Superior temporal gyrus (tissue), 1 donor: ENCODE data around the gene ST7.
A peak's percentile ranks its signal among the peaks of the same experiment; 100 is the strongest.

Experiments used
- DNase-seq: peaks from one replicate; pipeline ENCODE4 v3.0.0-alpha.2; 2016; ENCODE audit errors: extremely low spot score

The ST7 gene

DNA sequence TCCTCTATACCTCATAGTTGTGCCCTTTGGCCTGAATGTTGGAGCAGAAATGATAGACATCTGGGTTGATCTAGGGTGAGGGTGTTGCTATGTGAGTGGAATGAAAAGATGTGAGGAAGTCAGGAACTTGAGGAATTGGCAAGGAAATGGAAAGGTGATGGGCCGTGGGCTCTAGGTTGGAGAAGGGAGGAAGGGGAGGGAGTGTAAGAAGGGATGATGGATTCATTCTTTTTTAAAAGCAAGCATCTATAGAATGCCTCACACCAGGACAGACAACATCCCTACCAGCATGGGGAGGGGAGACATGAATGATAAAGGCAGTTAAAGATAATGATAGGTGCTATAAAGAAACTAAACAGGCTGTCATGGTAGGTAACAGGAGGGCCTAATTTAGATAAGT lies 201.4 kb downstream of the ST7 start:
- DNase-seq: no peak

DNA sequence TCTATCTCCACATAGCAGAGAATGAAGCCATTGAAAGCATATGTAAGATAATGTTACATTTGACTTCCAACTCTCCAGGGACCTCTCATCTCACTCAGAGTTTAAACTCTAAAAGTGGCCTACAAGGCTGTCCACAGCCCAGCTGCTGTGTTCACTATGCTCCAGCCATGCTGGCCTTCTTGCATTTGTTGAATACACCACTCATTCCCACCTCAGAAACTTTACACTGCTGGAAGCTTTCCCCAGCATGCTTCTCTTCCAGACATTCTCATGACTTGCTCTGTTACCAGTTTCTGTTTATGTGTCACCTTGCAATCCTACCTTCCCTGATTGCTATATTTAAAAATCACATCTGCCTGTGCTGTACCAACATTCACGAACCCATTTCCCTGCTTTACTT lies 202.4 kb downstream of the ST7 start:
- no peak for DNase-seq

DNA sequence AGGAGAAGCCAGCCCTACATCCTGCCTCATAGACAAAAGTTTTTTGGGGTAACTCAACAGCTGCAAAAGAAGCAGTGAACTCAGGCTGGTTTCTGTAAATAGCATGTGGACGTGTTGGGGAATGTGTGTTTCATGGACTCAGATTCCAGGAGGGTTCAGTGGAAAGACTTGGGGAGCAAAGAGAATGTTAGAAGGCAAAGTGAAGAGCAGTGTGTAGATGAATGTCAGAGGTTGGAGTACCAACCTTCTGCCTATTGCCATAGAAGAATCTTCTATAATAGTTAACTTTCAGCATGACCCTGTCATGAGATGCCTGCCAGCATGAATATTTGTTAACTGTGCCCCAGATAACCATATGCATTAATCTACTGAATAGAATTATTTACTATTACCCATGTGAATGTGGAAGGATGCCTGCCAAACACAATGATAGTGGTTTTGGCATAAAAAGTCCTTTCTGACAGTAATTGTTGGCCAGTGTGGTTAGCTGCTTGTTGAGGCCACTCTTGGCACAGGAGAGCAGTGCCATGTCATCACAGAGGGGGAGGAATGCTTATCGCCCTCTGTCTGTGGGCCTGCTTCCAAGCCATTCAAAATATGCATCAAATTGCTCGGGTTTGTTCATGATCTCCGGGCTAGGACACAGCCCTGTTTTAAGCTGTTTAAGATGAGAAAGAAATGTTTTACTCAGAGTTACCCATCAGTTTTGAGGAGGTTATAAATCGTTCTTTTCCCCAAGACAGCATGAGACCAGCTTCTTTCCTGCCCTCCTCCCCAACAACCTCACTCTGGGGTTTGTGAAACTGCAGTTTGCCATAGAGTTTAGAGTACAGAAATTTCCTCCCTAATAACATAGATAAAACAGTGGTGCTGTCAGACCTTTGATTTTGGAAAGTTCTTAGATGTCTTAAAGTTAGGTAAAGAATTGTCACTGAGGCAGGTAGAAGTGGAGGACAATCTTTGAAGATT lies 204.2 kb downstream of the ST7 start:
- DNase-seq: peak; percentile 90

DNA sequence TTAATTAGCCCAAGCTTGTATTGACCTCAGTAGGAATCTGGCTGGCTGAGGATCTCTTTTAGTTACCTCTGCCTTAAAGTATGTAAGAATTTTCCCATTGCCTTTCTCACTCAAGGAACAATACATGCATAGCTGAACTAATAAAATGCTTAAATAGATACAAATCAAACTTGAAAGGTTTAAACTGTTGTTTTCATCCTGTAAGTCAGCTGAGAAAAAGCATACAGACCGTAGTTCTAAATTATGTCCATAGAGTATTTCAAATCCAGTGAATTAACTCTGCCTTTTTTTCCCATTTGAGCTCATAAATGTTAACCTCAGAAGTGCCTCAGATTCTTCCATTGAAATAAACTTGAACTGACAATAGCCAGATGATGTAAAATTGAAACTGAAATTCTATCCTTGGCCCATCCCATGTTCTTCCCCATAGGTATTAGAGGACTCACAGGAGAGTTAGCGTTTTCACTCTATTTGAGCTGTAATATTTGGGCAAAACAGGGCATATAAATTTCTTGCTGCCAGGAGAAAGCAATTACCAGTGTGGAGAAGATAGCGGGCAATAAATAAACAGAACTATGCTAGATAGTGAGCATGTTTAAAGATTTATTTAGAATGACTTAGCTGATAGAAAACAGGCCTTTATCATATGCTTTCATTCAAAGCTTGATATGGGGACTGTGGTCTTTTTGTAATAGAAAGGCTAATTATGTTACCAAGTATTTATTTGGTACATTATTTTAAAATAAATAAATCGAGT lies 205.8 kb downstream of the ST7 start:
- DNase-seq: no peak

DNA sequence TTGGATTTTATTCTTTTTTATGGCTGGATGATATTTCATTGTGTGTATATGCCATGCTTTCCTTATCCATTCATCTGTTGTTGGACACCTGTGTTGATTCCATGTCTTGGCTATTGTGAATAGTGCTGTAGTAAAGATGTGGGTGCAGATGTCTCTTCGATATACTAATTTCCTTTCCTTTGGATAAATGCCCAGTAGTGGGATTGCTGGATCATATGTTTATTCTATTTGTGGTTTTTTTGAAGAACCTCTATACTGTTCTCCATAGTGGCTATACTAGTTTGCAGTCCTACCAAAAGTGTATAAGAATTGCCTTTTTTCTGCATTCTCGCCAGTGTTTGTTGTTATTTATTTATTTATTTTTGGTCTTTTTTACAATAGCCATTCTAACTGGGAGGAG lies 209.8 kb downstream of the ST7 start:
- DNase-seq: no peak

DNA sequence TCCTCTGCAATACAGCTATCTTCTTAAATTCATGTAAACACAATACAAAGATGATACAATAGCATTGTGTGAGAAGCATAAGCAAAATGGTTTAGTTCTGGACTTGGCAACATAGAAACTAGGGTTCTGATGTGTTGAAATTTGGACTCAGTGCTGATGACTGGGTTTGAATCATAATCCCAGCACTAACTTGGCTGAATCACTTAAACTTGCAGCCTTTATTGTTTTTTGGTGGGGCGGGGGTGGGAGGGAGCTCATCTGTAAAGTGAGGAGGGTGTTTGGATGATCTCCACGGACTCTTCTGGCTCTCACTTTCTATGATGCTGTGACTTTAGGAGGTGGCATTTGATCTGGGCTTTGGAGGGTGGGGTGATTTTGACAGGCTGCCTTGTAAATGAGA lies 211.3 kb downstream of the ST7 start:
- no peak for DNase-seq

DNA sequence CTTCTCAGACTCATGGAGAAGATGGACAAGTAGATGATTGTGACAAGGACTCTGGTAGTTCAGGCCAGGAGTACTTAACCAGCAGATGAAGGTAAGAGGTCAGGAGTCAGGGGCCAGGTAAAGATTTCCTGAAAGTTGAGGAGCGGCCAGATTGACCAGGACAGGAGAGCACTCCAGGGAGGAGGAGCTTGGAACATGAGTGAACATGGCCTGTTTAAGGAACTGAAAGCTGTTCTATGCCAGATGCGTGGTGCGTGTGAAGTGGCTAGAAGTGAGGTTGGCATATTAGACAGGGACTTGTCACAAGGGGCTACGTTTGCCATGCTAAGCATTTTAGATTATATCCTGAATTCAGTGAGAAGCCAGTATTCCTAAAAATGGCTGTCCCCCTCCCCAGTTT lies 212.4 kb downstream of the ST7 start:
- DNase-seq: no peak

DNA sequence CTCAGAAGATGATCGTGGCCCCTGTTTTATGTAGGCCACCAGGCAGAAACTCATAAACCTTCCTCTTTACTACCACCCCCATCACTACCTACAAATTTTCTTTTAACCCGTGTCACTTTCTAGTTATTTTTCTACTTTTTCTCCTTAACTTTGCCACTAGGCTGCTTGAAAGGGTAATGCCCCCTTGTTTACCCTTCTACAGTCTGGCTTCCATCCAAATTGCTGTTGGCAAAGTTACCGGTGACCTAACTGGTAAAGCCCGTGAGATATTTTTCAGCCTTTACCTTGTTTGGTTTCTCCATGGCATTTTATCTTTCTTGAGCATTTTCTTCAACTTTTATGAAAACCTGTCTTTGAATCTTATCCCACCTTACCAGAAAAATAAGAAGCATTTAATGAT lies 216.6 kb downstream of the ST7 start:
- DNase-seq: no peak

DNA sequence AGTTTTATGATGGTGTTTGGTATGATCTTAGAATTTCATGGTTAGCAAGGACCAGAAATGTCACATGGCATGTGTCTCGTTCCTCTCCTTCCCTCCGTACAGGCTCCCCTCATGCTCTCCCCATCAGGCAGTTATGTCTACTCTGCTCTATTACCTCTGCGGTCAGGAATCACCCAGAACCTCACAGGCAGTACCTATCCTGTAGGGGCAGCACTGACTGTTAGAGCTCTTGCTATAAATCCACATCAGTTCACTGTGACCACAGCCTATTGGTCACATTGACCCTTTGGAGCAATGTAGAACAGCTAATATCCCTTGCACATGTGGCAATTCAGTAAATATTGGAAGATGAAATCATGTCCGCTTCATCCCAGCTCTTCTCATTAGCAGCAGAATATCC lies 217.8 kb downstream of the ST7 start:
- DNase-seq: no peak

DNA sequence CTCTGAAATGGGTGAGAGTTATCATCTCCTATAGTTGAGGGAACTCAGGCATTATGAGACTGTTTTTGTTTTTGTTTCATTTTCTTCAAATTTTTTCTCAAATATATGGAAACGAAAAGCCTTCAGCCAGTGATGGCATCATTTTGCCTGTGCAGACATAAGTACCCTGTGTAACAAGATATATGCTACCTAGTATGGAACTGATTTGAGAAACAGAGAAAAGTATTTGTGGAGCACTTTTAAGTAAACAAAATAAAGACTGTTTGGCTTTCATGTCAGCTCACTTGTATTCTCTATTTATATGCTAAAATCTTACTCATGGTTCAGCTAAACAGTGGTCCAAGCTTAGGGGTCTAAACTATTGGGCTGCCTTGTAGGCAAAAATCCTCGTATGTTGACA lies 219.0 kb downstream of the ST7 start:
- no peak for DNase-seq

DNA sequence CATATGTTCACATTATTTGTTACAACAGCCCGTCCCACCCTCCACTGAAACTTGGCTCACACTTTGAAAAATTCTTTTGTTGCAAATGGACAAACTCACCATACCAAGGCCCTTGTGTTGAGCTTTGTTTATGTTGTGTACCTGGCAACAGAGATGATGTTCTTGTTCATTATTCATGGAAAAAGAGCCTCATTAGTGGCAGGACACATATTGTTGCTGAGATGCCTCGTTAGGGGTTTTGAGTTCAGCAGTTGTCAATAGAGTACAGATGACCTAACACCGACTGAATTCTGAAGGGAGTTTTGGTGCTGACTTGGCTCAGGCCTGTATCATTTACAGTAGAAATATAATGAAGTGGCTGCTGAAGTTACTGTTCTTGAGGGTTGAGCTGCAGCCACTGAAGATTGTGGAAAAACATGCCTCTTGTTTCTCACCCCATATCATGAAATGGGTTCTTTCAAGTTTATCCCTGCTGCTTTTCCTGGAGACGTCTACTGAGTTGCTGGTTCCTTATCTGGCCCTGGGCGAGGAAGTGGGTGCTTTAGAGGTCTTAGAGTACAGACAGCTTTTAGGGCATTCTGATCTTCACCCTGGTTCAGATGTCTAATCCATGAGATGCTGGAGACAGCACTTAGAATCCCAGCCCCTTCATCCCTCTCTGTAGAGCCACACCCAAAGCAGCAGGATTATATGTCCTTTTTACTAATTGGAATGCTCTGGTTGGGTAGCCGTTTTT lies 219.9 kb downstream of the ST7 start:
- DNase-seq: no peak

DNA sequence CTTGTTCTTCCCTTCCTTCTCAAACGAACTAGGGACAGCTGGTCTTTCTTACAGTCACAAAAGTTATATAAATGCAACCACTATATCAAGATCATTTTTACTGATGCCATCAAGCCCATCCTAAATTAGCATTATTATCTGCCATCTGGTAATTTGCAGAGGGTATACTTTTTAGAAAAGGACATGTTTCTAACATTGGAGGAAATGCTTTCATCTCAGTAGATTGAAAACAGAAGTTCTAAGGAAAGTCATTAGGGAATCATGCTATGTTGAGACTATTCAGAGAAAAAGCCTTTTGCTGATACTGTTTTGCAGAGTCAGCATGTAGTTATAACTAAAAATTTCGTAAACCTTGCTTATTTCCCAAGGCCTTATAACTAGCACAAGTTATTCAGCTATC lies 222.9 kb downstream of the ST7 start:
- DNase-seq: no peak

DNA sequence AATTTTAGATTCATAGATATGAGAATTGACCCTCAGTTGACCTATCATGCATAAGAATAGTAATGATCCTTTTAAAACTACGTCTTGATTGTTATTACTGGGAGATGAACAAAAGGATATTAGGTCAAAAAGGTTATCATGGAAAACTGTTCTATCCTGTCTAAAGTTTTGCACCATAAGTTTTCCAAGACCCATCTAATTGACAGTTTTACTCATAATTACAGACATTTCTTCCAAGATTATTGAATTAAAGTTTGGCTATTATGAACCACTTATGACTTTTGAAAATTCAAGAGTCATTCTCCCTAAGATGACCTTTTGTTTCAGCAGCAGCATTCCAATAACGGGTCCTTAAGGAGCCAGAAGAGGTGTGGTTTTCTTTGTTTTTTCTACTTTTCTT lies 225.3 kb downstream of the ST7 start:
- DNase-seq: no peak

DNA sequence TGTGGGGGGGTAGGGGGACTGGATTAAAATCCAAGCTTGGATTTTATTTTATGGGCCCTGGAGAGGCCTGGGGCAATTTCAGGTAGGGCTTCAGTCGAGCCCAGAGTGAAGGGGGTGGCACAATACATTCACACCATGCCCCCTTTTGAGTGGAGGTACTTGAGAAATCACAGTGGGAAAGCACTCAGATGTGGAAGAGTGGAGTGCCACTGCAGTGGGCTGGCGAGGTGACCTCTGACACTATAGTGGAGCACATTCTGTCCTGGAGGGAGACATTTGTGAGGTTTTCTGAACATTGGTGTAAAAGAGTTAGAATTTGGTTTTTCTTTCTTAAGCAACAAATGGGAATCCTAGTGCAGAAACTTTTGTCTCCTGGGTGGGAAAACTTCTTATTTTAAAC lies 226.4 kb downstream of the ST7 start:
- no peak for DNase-seq

DNA sequence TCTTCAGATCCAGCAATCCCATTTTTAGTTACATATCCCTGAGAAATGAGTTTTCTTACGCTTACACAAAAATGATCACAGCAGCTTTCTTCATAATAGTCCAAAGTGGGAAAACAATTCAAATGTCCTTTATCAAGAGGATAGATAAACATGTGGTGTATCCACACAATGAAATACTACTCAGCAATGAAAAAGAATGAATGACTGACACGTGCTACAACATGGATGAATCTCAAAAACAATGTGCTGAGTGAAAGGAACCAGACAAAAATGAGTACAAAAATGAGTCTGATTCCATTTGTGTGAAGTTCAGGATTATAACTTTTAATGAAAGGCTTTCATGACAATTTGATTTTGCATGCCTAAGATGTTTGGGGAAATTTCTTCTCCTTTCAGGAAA lies 230.4 kb downstream of the ST7 start:
- DNase-seq: no peak

DNA sequence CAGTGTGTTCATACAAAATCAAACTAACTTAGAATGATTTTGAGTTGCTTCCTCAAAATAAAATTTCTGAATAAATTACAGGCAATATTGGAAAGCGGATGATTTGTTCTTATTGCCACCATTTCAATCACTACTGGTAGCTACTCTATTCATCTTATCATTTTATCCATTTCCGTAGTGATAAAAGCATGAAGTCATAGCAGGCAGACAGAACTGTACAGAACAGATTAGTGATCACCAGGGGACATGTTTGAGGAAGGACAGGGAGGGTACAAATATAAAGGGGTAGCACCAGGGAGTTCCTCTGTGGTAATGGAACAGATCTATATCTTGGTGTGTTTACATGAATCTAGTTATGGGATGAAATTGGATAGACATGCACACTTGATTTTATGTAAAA lies 231.1 kb downstream of the ST7 start:
- no peak for DNase-seq

DNA sequence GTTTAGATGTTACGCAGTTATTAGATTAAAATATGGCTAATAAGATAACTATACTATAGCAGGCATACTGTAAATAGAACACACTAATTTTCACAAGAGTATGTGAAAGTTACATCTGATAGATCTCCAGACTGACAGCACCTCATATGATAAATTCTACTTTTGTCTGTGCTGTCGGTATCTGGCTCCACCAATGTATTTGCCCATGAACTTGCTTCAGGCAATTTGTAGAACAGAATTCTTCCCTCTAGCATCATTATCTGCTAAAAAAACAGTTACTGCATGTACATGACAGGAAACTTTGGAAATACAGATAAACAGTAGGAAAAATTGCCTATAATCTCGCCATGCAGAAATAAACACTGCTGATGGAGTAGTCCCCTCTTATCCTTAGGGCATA lies 231.8 kb downstream of the ST7 start:
- no peak for DNase-seq

DNA sequence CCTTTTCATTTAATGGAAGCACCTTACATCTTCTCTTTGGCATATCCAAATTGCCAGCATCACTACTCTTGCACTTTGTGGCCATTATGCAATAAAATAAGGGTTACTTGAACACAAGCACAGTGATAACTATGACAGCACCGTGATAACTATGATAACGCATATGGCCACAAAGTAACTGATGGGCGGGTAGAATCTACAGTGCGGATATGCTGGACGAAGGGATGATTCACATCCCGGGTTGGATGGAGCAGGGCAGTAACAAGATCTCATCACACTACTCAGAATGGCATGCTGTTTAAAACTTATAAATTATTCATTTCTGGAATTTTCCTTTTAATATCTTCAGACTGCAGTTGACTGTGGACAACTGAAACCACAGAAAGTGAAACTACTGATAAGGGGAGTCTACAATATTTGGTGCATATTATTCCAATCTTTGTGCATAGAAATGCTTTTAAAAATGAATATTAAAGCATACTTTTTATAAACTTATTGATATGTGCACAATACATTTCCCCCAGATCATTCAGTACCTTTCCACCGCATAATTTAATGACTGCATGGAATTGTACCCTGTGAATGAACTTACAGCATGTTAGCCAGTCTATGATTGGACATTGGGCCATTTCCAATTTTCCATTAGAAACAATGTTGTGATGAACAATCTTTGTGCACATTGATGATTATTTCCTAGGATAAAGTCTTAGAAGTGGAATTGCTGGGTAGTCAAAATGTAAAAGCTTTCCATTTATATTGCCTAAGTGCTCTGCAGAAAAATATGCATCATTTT lies 233.1 kb downstream of the ST7 start:
- DNase-seq: no peak

DNA sequence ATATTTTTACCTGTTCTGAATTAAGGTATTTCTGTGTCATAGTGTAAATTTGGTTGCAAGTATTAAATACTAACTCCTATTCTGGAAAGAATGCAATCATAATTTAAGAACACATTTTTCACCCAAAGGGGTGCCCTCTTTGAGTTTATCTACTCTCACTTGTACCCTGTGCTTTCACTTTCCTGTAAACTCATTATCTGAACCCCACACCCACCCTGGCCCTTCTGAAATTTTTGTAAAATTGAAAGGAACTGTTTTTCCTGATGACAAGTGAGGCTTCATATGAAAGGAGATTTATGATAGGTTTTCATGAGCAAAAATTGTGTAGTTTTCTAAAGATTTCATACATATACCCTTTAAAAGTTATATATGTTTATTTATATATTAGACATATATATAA lies 235.1 kb downstream of the ST7 start:
- DNase-seq: no peak

DNA sequence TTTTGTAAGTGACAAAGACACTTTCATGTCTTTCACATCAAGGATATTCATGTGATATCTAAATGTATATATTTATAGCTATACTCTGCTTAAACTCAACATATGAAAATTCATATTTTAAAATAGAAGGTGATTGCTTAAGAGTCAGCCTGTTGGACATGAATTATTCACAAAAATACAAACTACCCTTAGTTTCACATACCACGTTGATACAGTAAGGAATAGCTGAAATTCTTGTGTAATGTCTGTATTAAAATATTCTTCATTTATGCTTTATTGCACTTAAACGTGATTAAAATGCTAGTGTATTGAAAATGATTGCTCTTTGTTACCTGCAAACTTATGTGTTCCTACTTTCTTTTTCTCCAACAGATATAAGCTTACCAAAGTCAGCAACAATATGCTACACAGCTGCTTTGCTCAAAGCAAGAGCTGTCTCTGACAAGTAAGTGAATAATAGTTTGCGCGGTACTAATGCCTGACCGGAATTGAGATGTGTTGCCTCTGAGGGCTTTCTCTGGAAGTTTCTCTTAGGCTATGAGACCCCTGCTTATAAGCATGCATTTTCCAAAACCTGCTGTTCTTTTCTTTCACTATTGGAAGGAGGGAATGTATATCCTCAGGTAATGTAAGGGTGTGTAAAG lies 235.8 kb downstream of the ST7 start:
- no peak for DNase-seq

DNA sequence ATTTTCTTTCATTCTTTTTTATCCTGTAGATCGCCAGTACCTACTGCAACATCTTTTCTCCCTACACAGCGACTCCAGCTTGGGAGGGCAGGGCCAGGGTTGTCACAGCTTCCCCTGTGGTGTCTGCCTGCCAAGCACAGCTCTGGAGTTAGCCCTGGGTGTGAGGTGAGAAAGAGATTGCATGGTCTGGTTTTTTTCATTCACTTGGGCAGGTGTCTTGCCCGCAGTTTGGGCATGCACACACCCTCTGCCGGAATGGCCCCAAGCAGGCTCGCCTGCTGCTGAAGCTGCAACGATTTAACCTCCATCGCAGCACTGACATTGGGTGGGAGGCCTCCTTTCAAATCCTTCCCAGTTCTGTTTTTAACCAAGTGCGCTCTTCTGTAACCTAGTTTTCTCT lies 236.8 kb downstream of the ST7 start:
- DNase-seq: no peak
